Measurements from ENCODE around the gene OR8J3.
"Not testable (repeated sequence)": the region's sequence is repeated elsewhere in the genome, so short reads cannot be mapped to it uniquely, and the experiment has no call there.

Gene OR8J3

DNA sequence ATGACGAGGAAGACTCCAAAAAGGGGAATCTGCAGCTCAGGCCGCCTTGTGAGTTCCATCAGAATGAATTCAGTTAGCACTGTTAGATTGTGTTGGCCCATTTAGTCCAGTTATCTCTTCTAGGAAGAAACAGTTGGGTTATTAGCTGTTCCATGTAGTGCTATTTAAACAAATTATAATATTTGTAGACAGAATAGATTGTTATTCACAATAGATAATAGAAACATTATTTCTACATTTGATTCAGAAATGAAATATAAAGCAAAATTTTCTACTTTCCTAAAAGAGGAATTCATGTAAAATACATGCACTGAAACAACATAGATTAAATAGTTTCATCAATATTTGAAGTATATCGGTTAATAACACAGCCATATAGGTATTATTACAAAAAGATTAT, 20.2 kb upstream of the OR8J3 start, which contains the start of gene OR8K5:
Gene OR8K5, minus strand, starts transcription at position 101 of the 400 bp plus-strand sequence. Its CDS starts 0 bp downstream, at position 101.
- POLR2A ChIA-PET (ENCODE audit: low non-redundant PET): no interaction called here
- no peak for DNase-seq (ENCODE audit: low spot score)
- TF ChIP-seq, protein P1, sequence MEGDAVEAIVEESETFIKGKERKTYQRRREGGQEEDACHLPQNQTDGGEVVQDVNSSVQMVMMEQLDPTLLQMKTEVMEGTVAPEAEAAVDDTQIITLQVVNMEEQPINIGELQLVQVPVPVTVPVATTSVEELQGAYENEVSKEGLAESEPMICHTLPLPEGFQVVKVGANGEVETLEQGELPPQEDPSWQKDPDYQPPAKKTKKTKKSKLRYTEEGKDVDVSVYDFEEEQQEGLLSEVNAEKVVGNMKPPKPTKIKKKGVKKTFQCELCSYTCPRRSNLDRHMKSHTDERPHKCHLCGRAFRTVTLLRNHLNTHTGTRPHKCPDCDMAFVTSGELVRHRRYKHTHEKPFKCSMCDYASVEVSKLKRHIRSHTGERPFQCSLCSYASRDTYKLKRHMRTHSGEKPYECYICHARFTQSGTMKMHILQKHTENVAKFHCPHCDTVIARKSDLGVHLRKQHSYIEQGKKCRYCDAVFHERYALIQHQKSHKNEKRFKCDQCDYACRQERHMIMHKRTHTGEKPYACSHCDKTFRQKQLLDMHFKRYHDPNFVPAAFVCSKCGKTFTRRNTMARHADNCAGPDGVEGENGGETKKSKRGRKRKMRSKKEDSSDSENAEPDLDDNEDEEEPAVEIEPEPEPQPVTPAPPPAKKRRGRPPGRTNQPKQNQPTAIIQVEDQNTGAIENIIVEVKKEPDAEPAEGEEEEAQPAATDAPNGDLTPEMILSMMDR (conservative IDR thresholded peaks at IDR 0.05; ENCODE audit: low read depth): no peak
- CTCF ChIA-PET: no interaction called here
- no peak within 1 kb of the TSS for H3K27ac ChIP-seq

DNA sequence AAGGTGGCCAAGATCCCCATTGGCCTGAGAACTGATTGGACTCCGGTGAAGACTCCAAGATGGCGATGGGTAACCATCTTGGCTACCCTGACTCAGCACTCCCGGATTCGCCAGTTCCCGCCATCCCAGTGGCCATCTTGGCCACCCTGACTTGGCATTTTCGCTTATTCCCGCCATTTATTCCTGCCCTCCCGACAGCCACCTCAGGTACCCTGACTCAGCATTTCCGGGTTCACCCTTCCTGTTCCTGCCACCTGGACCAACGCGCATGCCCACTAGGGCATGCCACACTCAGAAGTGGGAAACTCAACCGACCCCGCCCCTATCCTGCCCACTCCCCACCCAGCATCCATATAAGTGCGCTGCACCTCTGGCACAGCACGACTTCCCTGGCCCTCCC, 12.3 kb upstream of the OR8J3 start:
- CTCF ChIA-PET: no interaction called here
- TF ChIP-seq, protein P1 (conservative IDR thresholded peaks at IDR 0.05; ENCODE audit: low read depth): no peak
- DNase-seq (ENCODE audit: low spot score): no peak
- POLR2A ChIA-PET (ENCODE audit: low non-redundant PET): no interaction called here
- H3K27ac ChIP-seq: no peak overlapping the region

DNA sequence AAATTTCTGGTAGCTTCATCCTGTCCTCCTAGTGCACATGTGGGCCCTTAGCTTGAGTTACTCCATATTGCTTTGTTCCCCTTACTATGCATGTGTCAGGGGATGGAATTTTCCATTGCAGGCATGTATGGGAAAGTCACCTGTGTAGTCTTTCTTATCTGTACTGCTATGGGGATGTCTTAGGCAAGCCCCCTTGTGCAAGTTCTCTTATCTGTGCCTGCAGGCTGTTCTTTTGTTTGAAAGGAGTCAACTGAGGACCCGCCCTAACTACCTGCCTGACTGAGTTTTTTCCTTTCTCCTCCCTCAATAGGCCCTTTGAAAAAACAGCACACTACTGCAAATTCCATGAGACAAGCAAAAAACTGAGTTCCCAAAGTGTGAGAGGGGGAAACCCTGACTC, 11.4 kb upstream of the OR8J3 start:
- no peak for DNase-seq (ENCODE audit: low spot score)
- H3K27ac ChIP-seq: no peak overlapping the region
- ChIA-PET CTCF (no interaction called here), POLR2A (ENCODE audit: low non-redundant PET) (no interaction called here)
- TF ChIP-seq, protein P1 (conservative IDR thresholded peaks at IDR 0.05; ENCODE audit: low read depth): no peak

DNA sequence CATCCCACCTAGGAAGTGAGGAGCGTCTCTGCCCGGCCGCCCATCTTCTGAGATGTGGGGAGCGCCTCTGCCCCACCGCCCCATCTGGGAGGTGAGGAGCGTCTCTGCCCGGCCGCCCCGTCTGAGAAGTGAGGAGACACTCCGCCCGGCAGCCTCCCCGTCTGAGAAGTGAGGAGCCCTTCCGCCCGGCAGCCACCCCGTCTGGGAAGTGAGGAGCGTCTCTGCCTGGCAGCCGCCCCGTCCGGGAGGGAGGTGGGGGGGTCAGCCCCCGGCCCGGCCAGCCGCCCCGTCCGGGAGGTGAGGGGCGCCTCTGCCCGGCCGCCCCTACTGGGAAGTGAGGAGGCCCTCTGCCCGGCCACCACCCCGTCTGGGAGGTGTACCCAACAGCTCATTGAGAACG, 3.7 kb upstream of the OR8J3 start:
- CTCF ChIA-PET; POLR2A ChIA-PET (ENCODE audit: low non-redundant PET): not testable (repeated sequence)

DNA sequence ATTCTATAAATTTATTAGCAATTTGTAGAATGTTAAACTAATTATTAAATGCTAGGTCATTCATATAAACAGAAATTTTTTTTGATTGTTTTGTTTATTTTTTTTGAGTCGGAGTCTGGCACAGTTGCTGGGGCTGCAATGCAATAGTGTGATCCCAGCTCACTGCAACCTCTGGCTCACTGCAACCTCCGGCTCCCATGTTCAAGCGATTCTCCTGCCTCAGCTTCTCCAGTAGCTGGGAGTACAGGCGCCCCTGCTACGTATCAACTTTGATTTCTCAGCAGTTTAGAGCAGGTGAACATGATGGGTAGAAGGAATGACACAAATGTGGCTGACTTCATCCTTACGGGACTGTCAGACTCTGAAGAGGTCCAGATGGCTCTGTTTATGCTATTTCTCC, 17.9 kb downstream of the OR8J3 start, which contains the start of gene OR8H3:
Gene OR8H3, plus strand, starts transcription at position 301 of the 400 bp plus-strand sequence. Its CDS starts 0 bp downstream, at position 301.
- no peak for DNase-seq (ENCODE audit: low spot score)
- CTCF ChIA-PET: no interaction called here
- POLR2A ChIA-PET (ENCODE audit: low non-redundant PET): no interaction called here
- TF ChIP-seq, protein P1 (conservative IDR thresholded peaks at IDR 0.05; ENCODE audit: low read depth): no peak
- H3K27ac ChIP-seq: no peak within 1 kb of the TSS

More for the DNA sequence above, 3.7 kb upstream of the OR8J3 start:
- not testable (repeated sequence) for DNase-seq (ENCODE audit: low spot score); H3K27ac ChIP-seq

DNA sequence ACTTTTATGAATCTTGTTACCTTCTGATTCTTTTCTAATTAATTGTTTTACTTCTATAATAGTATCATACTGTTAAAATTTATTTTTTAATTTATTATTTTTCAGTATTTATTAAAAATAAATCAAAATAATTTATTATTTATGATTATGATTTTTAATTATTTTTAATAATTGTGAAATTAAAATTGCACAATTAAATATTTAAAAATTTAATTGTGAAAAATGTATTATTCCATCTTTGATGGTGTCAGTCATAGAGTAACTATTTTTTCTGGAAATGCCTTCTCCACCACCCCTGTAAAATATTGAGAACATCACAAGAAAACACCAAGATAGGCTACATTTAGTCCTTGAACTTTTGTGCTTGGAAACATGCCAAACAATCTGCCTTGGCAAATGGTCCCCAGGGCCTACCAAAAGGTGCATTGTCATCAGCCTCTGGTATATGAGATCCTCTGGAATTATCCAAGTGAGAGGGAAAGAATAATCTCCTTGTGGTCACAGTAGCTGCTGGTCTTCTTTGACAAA, 36.7 kb downstream of the OR8J3 start, which contains the start of gene OR8H2:
Gene OR8H2, plus strand, starts transcription at position 478 of the 528 bp plus-strand sequence. CDS start 1,356 bp downstream, outside the sequence.
- TF ChIP-seq, protein P1 (conservative IDR thresholded peaks at IDR 0.05; ENCODE audit: low read depth): no peak
- ChIA-PET CTCF (no interaction called here), POLR2A (ENCODE audit: low non-redundant PET) (no interaction called here)
- H3K27ac ChIP-seq: no peak within 1 kb of the TSS
- no peak for DNase-seq (ENCODE audit: low spot score)

DNA sequence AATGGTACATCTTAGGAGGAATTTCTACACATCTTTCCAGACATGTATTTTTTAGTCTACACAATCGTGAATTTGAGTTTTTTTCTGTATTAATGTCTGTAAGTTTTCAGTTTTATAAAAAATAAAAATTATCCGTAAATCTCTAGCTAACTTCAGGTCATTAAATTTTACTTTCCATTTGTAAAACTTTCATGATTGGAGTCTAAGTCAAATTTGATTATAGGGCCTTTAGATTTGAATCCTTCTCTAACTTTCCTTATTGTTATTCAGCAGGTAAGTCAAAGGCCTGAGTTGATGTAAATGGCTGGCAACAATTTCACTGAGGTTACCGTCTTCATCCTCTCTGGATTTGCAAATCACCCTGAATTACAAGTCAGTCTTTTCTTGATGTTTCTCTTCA, 47.0 kb downstream of the OR8J3 start, which contains the start of gene OR8I2:
Gene OR8I2, plus strand, starts transcription at position 301 of the 400 bp plus-strand sequence. Its CDS starts 0 bp downstream, at position 301.
- POLR2A ChIA-PET (ENCODE audit: low non-redundant PET): no interaction called here
- DNase-seq (ENCODE audit: low spot score): no peak
- no peak within 1 kb of the TSS for H3K27ac ChIP-seq
- CTCF ChIA-PET: no interaction called here
- TF ChIP-seq, protein P1 (conservative IDR thresholded peaks at IDR 0.05; ENCODE audit: low read depth): no peak
